Activated CD4-positive, alpha-beta T cell treated with anti-CD3 and anti-CD28 coated beads for 48 hours (primary cell): ENCODE data around the gene GNA12.
"Not testable (repeated sequence)": the region's sequence is repeated elsewhere in the genome, so short reads cannot be mapped to it uniquely, and the experiment has no call there.

Experiments used
- DNase-seq: peaks from one replicate; pipeline ENCODE4 v3.0.0-alpha.2; 2020

The GNA12 gene

DNA sequence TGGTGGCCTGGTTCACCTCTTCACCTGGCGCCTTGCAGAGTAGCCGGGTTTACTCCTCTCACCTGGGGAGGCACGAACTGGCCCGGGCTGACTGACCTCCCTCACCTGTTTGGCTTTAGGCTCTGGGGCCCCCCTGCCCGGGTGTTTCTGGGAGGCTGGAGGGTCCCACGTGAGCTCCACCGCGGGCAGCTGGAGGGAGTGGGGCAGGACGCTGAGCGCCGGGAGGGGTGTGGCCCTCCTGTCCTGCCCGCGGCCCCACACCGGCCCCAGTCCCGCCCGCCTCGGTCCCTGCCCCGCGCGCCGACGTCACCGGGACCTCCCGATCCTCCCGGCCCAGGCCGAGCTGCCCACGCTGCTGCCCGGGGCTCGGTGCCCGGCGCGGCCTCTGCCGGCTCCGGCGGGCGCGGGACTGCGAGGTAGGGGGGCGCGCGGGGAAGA is 156.2 kb downstream of the GNA12 start, which contains the start of gene AMZ1:
TSS of gene AMZ1 (plus strand) at position 322 of the 438 bp plus-strand sequence. CDS start 12,250 bp downstream, outside the sequence.
- DNase-seq, result no peak

- no peak for DNase-seq
These were observed 156.7 kb downstream of the GNA12 start for GRCh38 chr7:2687338-2687869.

DNA sequence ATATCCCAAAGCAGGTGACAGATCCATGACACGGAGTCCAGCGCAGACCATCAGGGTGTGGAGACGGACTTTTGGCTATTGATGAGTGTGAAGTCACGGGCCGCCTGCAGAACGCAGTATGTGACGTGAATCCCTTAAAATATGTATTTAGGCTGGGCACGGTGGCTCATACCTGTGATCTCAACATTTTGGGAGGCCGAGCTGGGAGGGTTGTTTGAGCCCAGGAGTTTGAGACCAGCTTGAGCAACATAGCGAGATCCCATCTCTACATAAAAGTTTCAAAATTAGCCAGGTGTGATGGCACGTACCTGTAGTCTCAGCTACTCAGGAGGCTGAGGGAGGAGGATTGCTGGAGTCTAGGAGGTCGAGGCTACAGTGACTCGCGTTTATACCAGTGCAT is 158.0 kb downstream of the GNA12 start:
- DNase-seq, result no peak

GRCh38 chr7:2684501-2684900 is 159.6 kb downstream of the GNA12 start:
- no peak for DNase-seq

GRCh38 chr7:2681929-2682799 is 161.9 kb downstream of the GNA12 start:
- DNase-seq, result no peak

GRCh38 chr7:2680792-2681490 is 163.2 kb downstream of the GNA12 start:
- peak; percentile 71 for DNase-seq

GRCh38 chr7:2680256-2680655 is 163.9 kb downstream of the GNA12 start:
- DNase-seq, result no peak

DNA sequence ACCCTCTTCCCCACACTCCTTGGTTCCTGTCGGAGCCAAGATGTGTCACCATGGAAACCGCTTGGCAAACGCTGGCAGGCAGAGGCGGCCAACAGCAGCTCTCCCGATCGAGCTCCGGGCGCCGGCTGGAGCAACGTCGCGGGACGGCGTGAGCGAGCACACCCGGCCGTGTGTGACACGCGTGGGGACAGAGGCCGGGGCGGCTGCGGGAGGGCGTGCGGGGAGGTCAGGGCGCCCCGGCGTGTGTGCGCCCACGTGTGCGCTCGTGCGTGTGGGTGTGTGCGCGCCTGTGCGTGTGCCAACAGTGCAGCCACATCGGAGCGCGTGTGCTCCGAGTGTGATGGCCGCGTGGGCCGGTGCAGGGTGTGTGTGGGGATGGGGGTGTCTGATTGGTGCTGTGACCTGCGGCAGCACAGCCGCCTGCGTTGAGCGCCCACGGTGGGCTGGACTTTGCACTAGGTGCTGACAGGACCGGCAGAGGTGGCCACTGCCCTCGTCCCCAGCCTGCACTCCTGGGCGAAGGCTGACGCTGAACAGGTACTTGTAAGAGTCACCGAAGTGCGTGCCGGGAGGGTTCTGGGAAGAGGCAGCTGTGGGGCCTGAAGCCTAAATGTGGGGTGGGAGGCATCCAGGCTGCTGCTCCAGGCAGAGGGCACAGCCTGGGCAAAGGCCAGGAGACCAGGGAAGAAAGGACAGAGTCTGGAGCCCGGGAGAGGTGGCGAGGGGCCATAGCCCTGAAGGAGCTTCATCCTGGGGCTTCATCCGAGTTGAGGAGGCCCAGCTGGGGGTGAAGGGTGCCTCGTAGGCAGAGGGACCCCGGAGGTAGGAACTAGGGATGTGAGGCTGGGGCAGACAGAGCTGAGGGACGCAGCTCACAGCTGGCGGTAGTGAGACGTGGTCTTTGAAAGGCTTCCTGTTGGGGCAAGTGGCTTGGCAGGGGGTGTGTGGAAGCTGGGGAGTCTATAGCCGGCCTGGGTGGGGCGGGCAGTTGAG is 164.7 kb downstream of the GNA12 start:
- DNase-seq, result not testable (repeated sequence)

DNA sequence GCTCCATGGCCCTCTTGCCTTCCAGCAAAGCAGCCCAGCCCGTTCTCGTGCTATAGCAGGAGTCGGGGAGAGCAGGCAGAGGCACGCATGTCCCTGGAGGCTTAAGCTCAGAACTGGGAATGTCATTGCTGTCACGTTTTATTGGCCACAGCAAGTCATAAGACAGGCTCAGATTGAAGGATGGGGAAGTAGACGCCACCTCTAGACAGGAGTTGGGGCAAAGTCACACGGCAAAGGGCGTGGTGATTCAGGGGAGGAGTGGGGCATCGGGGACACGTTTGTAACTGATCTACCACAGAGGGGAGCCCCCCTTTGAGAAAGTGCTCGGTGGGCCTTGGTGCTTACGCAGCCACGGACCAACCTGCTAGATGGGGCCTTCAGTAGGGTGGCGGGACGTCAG is 165.7 kb downstream of the GNA12 start:
- DNase-seq, result not testable (repeated sequence)
